ENCODE measurements around the gene RPS6KA2.

RPS6KA2 gene

DNA sequence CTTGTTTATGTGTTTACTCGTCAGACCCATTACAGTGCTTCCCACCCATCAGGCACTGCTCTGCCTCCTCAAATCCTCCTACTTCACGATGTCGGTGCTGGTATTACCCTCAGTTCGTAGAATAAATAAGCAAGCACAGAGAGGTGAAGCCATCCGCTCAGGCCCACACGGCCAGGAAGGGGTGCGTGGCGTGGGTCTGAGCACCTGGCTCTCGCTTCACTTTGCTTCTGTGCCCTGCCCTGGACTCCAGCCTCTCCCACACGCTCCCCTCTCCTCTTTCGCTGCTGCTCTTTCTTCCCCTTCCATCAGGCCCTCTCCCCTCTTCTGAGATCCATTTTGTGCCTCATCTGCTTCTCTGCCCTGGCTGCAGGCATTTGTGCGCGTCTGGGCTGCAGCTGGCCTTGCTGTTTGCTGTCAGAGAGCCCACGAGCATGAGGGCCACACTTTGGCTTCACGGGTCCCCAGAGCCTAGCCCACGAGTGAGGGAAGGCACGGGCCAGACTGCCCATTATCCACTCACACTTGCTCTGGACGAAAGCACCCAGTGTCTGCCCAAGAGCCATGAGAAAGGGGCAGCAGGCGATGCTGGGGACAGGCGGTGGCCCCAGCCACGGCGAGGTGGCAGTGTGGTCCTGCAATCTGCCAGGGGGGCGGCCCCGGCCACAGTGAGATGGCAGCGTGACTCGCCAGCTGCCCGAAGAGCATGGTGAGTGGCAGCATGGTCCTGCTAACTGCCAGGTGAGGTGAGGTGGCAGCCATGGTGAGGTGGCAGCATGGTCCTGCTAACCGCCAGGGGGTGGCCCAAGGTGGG is 148.1 kb downstream of the RPS6KA2 start:
- FAIRE-seq, result no peak

DNA sequence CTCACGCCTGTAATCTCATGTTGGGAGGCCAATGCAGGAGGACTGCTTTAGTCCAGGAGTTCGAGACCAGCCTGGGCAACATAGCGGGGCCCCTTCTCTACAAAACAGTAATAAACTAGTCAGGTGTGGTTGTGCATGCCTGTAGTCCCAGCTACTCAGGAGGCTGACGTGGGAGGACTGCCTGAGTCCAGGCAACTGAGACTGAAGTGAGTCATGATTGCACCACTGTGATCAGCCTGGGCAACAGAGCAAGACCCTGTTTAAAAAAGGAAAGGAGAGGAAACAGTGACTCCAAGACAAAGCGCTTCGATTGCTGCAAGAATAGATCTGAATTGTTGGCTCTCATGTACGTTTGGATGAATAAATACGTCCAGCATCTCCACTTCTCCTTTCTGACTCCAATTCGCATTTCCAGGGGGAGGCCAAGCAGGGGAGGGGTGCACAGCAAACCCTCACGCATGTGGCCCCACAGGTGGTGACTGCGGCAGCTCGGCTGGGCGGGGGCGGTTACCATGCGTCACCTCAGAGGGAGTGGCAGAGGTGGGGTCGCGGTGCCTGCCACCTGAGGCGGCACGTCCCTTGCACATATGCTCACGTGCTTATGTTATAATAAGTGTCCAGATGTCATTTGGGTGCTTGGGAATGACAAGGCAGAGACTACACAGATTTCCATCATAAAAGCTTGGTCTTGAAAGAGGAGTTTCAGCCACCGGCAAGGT is 149.2 kb downstream of the RPS6KA2 start:
- no peak for FAIRE-seq

DNA sequence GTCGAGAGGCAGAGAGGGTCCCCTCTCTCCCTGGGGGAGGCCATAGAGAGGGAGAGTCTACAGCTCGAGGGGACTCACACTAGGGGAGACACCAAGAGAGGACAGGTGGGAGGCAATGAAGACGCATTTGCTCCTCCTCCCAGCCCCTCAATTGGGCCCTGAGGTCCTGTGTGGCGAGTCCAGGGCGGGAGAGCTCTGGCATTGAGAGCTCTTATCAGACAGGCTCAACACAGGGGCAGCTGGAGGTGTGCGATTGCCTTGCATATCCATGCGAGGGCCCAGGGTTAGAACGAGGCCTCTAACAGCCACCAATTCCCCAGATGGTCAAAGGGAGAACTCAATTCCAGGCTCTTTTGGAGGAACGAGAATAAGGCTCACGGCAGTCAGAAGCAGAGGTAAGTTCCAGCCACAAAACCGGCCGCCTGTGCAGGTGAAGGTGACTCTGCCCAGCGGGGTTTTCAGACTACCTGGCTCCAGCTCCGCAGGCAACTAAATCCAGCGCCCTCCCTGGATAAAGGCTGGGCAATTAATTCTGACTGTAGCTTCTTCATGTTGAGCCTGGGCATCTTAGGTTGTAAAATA is 150.3 kb downstream of the RPS6KA2 start:
- FAIRE-seq, result no peak

DNA sequence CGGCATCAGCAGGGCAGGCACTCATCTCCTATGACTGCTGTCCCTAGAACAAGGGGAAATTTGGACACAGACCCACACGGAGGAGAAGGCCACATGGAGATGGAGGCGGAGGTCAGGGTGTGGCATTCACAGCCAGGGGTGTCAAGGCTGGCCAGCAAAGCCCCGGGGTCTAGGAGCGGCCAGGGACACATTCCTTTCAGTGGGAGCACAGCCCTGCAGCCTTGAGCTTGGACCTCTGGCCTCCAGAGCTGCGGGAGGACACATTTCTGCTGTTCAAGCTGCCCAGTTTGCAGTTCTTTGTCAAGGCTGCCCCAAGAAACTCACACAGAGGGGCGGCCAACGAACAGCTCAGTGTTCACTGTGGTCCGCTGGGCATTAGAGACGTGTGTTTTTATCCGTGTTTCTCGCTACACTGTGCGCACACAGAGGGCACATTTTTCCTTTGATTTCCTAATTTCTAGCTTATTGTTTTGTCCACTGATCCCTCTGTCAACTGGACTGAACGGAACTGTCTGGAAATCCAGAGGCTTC is 150.9 kb downstream of the RPS6KA2 start:
- no peak for FAIRE-seq

DNA sequence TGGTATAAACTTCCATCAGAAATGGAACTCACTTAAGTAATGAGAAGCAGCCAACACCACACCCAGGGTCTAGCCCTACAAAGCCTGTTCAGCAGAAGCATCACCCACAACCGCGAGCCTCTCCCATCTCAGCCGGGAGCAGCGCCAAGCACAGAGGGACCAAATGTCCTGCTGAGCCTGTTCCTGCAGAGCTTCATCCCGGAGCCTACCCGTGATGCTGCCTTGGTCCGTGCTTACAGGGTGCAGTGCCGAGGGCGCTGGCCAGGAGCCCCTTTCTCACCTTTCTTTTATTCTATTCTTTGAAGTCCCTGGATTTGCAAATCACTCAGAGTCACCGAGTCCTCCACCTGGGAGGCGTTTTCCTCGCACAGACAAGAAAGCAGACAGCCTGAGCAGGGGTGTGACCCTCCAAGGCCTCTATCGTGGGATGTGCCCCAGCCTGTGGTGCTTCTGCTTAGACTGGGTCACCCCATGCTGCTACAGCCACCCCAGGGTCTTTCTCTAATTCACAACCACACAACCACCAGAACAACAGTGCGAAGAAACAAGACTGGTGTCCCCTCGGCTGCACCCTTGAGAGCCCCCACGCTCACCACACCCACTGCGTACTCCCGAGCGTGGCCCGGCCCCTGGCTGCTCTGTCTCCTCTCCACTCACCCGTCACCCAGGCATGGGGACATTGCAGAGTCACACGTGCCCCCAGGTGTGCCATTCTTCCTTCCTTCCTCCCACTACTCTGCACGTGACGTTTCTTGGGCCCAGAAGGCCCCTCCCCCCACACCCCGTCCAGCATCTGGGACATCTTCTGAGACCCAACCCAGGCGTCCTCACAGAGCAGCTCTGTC is 152.1 kb downstream of the RPS6KA2 start:
- FAIRE-seq, result no peak

DNA sequence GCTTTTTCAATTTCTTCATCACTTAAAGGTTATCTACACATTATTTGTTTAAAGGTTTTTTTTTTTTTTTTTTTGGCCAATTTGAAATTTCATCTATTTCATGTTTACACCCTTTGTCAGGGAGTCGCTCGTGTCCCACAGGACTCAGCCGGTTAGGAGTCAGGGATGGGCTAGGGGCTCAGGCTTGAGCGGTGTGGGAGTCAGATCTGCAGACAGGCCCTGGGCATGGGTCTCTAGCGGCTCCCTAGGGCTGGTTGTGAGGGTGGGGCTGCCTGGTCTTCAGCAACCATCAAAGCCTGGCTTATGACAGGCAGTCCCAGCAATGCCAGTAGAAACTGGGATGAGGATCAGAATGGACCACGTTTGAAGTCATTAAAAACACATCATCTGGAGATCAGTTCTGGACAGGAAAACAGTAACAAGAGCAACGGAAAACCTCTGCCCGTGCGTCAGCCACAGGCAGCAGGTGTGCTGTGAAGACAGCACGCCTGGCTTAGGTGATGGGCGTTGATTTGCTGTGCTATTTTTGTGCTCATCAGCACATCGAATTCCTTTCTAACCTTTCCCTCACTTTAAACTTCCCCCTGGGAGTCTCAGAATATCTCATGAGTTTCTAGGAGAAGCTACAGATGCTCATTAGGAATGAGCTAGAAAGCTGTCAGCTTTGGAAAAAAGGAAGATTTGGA is 153.0 kb downstream of the RPS6KA2 start:
- no peak for FAIRE-seq

DNA sequence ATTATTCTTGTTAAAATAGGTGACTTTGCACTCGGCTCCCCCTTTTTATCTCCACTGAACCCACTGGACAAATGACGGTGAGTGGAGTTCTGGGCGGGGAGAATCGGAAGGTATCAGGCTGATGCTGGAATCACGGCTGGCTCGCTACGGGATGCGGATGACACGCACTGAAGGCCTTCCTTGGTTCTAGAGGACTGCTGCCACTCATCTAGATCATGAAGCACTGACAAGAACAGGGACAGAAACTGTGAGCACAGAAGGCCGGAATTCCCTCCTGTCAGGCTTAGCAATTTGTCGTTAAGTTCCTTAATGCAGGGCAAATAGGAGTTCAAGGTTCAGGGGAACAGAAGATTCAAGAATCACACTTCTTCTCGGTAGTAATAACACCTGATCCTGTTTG is 154.4 kb downstream of the RPS6KA2 start:
- FAIRE-seq, result no peak

DNA sequence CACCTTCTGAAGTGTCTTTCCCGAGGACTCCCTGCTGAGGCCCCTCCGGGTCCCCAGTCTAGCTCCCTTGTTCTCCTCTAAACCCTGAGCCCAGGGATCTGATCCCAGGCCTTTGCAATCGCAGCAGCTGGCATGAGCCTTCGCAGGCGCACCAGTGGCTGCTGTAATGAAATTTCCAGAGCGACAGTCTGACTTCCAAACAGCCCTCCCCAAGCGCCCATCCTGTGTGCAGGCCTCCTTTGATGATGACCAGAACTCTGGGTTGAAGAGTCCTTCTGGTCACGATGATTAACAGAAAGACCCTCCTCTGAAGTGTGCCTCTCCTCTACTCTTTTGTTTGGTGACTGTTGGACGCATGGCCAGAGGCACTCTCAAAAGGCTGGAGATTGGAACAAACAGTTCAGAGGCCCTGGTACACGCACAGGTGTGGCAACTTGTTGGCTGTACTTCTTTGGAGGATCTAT is 155.2 kb downstream of the RPS6KA2 start:
- FAIRE-seq, result no peak

DNA sequence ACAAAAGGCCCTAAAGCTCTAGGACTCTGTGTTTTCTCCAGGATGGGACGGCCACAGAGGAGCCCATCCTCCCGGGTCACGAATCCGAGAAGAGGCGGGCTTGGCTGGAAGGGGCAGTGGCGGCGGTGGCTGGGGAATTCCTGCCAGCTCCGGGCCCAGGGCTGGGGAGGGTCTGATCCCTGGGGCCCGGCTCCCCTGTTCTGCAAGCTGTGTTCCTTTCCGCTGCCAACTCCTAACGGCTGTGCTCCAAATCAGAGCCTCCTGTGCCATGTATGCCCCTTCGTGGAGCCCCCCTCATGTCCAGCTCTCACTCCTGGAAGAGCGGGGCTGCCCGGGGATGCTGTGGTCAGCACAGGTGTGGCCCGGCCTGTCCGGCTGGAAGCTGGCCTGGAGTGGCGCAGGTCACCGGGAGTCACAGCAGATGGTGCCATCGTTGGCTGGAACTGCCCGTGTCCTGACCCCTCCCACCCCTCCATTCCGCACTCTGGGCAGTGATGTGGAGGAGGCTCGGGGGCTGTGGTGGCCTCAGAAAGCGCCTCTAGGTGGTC is 156.1 kb downstream of the RPS6KA2 start:
- FAIRE-seq, result no peak

DNA sequence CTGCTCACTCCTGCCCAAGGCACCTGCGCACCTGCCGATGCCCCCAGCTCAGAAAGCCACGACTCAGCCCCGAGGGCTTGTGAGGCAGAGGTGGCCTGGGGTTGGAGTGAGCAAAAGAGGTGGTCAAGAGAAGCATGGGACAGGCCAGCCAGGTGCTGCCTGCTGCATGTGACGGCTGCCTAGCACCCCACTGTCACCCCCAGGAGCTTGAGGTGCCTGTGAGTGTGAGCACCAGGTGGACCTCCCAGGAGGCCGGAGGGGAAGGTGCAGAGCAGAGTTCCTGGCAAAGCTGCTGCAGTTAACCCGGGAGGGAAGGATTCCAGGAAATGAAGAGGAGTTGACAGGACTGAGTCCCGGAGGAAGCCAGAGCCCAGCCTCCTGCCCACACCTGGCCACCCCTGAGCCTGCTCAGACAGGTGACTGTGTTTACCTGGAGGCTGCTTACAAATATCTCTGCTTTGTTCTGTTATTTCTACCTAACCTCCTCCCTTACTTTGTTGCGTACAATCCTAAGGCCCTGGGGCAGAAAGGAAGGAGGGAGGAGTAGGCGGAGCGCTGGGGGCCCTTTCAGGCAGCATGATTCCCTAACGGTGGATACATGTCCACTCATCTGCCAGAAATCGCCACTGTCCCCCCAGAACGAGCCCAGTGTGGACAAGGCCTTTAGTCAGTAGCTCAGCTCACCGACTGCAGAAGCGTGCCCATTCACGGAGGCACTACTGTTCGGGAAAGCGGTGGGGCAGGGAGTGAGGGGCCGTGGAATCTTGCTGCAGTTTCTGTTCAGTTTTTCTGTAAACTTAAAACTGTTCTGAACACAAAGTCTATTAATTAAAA is 156.8 kb downstream of the RPS6KA2 start:
- no peak for FAIRE-seq

DNA sequence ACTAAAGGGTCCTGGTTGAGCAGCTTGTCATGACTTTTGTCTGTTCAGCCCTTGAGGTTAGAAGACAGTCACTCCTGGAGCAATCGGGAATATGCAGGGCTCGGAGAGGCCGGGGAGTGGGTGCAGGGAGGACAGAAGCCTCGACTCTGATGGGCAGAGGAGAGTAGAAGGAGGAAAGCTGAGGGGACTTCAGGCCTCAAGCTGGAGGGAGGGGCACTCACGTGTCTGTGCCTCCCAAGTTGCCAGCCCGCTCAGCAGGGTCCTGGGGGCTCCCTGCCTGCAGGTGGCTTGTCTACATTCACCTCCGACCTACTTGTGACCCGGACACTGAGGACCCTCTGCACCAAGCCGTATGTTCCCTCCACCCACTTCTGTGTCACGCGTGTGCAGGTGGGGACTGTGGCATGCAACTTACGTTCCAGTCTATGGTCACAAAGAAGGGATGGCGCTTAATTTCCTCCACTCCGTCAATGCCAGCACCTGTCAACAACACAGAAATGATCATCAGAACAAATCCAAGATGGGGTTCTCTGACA is 157.6 kb downstream of the RPS6KA2 start:
- no peak for FAIRE-seq

DNA sequence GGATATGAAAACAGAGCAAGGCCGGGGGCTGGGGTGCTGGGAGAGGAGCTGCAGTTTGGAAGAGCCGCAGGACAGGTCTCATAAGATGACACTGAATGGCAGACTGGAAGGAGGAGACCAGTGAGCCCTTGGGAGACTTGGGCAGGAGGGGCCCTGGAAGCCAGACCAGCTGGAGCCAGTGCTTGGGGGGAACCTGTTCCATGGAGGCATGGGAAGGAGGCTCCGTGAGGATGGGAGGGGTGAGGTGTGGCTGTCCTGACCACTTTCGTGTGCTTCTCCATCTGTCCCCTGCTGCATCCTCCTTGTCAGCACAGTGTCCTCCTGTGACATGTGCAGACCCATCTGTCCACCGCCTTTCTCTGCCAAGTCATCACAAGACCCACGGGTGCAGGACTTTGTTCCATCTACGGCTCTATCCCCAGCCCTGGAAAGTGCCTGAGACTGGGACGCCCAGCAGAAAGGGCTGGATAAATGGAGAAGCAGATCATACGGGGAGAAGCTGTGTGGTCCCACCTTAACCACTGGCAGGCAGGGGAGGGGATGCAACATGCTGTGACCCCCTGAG is 159.5 kb downstream of the RPS6KA2 start:
- no peak for FAIRE-seq

DNA sequence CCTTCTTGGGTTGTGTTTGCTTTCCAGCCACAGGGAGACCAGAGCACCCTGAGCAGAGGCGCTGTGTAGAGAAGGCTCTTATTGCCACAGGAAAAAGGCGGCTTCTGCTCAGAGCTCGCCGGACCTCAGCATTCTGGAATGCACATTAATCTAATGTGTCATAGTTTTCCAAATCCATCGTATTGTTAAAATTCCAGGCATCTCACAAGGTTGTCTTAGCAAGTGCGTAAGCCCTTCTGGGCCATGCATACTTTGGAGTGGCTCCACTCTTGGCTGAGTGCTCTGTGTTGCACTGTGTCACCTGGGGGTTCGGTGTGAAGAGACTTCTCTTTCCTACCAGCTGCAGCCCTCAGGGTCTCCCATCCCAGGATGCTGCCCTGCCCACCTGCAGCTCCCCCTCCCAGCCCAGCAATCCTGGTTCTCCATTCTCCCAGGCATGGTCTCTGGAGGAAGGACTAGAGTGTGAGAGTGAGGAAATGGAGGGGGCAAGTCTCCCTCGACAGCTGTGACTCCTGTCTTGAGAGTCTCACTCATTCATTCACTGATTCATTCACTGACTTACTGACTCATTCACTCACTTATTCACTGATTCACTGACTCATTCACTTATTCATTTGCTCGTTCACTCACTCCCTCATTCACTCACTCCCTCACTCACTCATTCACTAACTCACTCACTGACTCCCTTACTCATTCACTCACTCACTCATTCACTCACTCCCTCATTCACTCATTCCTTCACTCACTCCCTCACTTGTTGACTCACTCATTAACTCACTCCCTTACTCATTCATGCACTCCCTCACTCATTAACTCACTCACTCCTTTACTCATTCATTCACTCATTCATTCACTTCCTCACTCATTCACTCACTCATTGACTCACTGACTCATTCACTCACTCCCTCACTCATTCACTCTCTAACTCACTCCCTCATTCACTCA is 160.6 kb downstream of the RPS6KA2 start:
- FAIRE-seq, result peak; percentile 92

DNA sequence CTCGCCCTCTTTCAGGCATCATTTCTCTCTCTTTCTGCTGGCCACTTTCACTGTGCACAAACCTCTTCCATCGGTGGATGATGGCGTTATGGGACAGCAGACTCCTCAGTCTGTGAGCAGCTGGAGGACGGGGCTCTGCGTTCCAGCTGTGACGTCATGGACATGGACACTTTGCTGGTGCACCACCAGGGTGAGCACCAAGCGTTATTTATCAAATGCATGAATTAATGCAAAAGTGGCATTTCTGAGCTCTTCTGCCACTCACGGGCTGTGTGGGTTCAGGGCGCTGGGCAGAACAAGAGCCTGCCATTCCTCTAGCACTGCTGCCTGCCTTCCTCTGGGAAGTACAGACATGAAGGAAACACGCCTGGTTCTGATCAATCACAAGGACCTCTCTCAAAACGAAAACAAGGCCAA is 161.4 kb downstream of the RPS6KA2 start:
- no peak for FAIRE-seq

DNA sequence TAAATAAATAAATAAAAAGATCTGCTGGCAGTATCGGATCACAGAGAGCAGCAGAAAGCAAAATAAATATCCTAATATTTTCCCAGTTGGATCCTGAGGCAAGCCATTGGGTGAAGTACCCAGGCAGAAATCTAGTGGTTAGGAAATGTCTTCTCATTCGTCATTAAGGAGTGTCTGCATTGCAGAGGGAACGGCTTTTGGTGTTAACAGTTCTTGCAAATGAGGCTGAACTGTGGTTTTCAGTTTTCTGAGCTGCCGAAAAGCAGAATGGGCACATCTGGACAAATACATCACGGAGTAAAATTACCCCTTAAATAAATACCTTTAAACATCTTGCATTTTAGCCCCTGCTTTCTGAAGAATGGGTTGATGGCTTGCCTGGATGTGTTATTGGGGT is 162.1 kb downstream of the RPS6KA2 start:
- no peak for FAIRE-seq

DNA sequence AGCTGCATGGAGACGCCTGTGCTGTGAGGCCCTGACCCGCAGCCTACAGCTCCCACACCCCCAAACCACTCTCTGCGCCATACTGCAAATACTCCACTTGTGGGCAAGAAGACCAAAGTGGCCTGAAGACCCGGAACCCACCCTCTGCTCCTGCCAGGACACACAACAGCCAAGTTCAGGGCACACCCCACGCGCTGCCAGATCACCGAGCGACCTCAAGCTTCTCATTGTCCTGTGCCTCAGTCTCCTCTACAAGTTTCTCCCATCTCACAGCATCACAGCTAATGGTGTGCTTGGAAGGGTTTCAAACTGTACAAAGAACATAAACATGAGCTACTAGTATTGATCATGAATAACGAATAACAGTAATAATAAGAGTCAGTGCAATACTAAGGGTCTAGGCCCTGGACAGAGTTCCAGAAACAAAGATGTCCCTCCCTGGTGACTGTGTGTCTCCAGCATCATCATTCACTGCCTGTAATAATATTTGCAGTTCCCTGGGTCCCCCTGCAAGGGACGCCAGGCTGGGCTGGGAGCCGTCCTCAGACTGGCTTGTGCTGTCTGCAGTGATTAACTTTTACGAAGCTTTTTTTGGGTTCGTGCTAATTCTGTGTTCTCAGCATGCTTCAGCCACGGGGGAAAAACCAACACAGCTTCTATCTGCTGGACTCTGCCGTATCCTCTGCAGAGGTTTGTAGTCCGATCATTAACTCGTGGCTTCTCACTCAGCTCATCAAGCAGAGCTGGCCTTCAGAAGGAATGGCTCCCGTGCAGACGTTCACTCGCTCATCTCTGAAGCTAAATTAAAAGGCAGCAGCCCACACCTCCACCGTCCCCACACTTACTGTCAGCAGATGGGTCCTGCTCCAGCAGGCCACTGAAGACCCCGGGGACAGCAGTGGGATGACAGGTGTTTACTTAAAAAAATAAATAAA is 162.7 kb downstream of the RPS6KA2 start:
- no peak for FAIRE-seq

DNA sequence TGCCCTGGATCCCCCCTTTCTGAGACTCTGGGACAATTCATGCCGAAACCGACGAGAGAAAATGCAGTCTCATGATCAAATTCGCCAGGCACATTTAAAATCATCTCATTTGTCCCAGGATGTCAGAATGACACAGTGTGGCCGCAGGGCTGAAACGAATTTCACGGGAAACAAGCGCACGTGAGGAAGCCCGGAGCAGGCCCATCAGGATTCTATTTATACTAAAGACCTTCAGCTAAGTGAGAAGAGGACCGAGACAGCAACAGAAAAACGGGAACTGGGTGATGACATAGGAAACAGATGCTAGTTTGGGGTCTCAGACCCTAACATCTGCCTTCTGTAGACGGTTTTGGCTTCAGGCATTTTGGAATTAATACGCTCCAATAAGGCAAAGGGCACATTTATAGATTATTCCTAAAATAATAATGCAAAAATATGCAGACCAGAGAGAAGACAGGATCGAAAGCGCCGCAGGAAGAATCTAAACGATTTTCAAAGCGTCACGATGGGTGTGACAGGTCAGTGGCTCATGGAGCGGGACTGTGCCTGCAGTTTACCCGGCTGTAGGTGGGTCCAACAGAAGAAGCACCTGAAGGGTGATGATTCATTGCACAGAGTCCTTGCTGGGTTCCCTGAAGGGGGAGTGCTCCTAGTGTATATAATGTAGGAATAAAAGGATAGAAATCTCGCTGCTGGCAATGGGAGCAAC is 163.5 kb downstream of the RPS6KA2 start:
- no peak for FAIRE-seq
